ENCODE measurements around the gene SV2A.
"Not testable (repeated sequence)": the region's sequence is repeated elsewhere in the genome, so short reads cannot be mapped to it uniquely, and the experiment has no call there.

The SV2A gene, protein sequence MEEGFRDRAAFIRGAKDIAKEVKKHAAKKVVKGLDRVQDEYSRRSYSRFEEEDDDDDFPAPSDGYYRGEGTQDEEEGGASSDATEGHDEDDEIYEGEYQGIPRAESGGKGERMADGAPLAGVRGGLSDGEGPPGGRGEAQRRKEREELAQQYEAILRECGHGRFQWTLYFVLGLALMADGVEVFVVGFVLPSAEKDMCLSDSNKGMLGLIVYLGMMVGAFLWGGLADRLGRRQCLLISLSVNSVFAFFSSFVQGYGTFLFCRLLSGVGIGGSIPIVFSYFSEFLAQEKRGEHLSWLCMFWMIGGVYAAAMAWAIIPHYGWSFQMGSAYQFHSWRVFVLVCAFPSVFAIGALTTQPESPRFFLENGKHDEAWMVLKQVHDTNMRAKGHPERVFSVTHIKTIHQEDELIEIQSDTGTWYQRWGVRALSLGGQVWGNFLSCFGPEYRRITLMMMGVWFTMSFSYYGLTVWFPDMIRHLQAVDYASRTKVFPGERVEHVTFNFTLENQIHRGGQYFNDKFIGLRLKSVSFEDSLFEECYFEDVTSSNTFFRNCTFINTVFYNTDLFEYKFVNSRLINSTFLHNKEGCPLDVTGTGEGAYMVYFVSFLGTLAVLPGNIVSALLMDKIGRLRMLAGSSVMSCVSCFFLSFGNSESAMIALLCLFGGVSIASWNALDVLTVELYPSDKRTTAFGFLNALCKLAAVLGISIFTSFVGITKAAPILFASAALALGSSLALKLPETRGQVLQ

DNA sequence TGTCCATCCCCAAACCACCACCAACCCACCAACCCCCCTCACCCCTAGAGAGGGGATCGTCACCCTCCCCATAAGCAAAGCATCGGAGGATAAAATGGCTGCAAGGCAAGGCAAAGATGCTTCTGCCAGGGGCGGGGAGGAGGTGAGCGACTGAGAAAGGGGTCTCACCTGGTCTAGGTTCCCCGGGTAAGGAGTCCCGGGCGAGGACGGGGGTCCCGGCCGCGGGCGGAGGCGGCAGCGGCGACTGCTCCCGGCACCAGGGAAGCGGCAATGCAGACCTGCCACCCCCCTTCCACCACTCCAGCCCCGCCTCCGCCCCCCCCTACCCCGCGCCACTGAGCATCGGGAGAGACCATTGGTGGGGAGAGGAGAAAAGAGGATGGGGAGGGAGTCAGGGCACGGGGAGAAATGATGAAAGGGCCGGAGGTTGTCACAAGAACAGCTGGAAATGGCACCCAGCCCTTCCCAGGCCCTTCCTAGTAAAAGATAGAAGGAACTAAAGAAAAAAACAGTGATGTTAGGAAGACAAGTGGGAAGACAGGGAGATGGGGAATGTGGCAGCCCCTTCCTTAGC lies at the start of gene SV2A:
Gene SV2A (minus strand): TSS at position 274 of the 574 bp plus-strand sequence. CDS start 4,004 bp downstream, outside the sequence.
- TF ChIP-seq, protein P1, sequence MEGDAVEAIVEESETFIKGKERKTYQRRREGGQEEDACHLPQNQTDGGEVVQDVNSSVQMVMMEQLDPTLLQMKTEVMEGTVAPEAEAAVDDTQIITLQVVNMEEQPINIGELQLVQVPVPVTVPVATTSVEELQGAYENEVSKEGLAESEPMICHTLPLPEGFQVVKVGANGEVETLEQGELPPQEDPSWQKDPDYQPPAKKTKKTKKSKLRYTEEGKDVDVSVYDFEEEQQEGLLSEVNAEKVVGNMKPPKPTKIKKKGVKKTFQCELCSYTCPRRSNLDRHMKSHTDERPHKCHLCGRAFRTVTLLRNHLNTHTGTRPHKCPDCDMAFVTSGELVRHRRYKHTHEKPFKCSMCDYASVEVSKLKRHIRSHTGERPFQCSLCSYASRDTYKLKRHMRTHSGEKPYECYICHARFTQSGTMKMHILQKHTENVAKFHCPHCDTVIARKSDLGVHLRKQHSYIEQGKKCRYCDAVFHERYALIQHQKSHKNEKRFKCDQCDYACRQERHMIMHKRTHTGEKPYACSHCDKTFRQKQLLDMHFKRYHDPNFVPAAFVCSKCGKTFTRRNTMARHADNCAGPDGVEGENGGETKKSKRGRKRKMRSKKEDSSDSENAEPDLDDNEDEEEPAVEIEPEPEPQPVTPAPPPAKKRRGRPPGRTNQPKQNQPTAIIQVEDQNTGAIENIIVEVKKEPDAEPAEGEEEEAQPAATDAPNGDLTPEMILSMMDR (conservative IDR thresholded peaks at IDR 0.05): no peak
- H3K27ac ChIP-seq: peak within 1 kb of the TSS; percentile 48

DNA sequence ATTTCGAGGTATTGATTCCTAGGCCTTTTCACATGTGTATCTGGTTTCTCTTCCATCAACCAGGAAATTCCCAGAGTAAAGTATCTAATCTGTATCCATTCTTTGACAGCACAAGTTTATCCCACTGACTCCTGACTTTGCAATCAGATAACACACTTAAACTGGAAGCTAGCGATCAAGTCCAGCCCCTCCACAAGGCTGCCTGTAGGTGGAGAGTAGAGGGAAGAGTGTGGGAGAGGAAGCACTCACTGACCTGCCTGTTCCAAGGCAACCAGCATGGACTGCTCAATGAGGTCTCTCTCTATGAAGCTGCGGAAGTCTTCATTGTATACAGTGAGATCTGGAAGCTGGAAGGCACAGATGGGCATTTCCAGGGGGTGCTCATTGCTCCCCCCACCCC lies 49.4 kb upstream of the SV2A start:
- no peak overlapping the region for H3K27ac ChIP-seq
- TF ChIP-seq, protein P1 (conservative IDR thresholded peaks at IDR 0.05): no peak

DNA sequence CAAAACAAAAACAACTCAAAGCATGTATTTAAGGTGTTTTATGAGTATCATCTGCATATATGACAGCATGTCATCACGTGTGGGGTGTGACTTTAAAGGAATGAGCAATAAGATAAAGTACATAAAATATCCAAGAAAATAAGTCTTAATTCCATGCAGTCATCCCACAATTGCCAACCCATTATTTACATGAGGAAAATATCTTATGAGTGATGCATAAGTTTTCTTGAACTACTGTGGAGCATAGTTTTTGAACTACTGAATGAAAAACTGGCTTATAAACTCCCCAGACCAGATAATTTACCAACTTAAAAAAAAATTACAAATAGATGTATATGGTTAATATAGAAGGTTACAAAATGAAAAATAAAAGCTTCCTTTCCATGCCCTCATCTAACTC lies 48.8 kb upstream of the SV2A start:
- H3K27ac ChIP-seq: no peak overlapping the region
- TF ChIP-seq, protein P1 (conservative IDR thresholded peaks at IDR 0.05): no peak

DNA sequence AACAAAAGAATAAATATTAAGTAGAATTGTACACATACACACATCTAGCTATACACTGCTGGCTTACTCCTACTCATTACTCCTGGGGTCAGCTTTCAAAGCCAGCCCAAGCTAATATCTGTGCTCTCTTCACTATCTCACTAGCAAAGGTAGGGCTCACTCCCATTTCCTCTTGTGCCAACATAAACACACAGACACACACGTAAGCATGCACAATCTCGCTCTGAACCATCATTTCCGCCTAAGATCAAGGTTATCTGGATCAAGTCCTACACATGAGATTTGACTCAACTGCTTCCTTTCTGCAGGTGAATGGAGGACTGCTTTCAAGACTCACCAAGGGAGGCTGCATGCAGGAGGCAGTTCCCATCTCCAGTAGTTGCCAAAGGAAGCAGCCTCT lies 47.8 kb upstream of the SV2A start:
- TF ChIP-seq, protein P1 (conservative IDR thresholded peaks at IDR 0.05): no peak
- no peak overlapping the region for H3K27ac ChIP-seq

DNA sequence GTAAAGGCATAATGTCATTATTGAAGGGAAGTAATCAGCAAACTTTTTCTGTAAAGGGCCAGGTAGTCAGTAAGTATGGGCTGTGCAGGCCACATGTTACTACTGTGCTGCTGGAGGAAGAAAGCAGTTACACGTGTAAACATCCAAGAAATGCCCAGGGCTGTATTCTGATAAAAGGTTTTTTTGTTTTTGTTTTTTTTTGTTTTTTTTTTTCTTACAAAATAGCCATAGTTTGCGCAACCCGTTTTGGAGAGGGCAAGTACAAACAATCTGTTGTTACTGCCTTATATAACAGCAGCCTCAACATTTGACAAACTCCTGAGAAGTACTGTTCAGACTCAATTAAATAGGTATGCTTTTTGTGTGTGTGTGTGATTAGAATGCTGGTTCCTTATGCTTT lies 45.7 kb upstream of the SV2A start:
- TF ChIP-seq, protein P1 (conservative IDR thresholded peaks at IDR 0.05): no peak
- H3K27ac ChIP-seq: 0 out of 2 replicates have a peak overlapping the region, but pooled peaks have one; percentile 4

DNA sequence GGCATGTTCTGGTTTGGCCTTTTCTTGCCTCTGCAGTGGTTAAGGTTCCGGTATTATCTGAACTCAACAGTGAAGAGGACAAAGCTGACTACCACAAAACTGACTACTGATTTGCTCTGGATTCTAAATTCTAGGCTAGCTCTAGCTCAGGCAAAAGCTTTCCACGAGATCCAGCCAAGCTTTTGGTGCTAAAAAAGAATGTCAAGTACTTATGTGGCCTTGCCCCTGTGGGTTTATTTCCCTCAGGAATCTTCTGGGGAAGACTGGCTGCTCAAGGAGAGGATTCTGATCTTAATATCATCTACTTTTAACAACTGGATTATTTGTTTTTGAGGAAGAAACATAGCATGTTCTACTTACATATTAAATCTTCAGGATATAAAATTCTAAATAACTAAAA lies 45.1 kb upstream of the SV2A start:
- peak overlapping the region; percentile 4; the same call in 1 of the 2 replicates for H3K27ac ChIP-seq
- TF ChIP-seq, protein P1 (conservative IDR thresholded peaks at IDR 0.05): no peak

DNA sequence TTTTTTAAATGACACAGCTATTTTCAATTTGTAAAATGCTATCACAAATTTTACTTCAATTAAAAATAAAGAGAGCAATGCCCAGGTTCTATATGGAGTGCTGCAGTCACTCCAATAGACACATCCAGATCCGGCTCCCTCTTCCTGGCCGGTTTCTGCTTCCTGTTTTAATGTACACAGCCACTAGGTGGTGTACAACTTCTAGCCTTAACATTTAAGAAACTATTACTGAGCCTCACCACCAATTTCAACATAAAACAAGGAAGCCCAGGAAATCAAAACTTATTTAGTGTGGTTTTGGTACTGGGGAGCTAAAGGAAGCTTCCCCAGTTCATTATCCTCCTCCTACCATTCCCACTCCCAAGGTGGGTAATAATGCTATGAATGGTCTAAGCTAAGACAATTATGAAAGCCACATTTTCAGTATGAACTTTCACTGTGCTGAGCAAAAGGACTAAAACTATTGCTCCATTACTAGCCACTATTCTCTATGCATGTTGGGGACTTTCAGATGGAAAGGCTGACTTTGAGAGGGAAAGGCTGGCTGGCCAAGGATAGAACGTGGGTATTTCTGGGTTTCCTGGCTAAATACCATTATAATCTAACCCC lies 44.5 kb upstream of the SV2A start:
- TF ChIP-seq, protein P1 (conservative IDR thresholded peaks at IDR 0.05): peak; percentile 82
- H3K27ac ChIP-seq: peak overlapping the region; percentile 4; the same call in 1 of the 2 replicates

DNA sequence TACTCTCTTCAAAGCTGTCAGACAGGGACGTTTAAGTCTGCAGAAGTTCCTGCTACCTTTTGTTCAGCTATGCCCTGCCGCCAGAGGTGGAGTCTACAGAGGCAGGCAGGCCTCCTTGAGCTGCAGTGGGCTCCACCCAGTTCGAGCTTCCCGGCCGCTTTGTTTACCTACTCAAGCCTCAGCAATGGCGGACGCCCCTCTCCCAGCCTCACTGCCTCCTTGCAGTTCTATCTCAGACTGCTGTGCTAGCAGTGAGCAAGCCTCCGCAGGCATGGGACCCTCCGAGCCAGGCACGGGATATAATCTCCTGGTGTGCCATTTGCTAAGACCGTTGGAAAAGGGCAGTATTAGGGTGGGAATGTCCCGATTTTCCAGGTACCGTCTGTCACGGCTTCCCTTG lies 39.9 kb upstream of the SV2A start:
- H3K27ac ChIP-seq: not testable (repeated sequence)

Measured in VCaP (cell line).